Stimulated activated CD8-positive, alpha-beta memory T cell treated with anti-CD3 and anti-CD28 coated beads, Interleukin-15, amount 100 ng/mL, for 1 hour (primary cell): ENCODE data around the gene GALR1.

Source experiments
- DNase-seq: peaks from one replicate; pipeline ENCODE4 v3.0.0-alpha.2; 2020; ENCODE audit warnings: low read depth

GALR1 gene

DNA sequence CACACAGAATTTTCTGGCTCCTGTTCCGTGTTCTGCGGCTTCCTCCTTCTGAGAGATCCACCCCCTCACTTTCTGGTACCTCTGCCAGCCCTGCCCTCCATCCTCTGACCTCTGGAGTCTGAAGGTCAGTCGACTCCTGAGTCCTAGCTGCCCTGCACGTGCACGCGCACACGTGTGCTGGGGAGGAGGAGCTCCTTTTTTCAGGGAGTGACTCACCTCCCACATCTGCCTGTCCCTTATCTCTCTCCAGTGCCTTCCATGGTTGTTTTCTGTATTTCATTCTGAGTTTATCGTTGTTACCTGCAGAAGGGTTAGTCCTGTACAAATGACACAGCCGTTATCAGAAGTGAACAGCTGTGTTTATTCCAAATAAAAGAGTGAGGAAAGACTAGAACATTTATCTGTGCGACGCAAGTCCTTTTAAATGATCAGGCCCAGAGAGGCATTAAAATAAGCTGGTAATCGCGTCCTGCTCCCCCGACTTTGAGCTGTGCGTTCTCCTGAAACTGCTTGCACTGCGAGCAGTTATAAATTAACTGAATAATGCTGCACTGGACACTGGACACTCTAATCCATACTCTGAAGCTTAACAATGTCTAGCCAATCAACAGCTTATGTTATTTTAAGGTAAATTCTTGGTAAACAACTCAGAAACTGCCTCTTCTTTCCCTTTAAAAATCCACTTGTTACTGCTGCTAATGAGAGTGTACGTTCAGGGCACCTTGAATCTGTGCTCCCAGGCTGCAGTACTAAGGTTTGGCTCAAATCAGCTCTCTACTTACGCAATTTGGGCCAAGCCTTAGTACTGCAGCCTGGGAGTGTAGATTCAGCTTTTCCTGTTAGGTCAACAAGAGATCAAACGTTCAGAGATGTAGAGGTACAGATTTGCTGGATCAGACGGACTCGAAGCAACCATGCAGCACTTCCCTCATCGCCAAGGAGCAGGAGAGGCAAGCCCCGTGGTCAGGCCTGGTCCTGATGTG lies 72.5 kb downstream of the GALR1 start:
- DNase-seq, result no peak

DNA sequence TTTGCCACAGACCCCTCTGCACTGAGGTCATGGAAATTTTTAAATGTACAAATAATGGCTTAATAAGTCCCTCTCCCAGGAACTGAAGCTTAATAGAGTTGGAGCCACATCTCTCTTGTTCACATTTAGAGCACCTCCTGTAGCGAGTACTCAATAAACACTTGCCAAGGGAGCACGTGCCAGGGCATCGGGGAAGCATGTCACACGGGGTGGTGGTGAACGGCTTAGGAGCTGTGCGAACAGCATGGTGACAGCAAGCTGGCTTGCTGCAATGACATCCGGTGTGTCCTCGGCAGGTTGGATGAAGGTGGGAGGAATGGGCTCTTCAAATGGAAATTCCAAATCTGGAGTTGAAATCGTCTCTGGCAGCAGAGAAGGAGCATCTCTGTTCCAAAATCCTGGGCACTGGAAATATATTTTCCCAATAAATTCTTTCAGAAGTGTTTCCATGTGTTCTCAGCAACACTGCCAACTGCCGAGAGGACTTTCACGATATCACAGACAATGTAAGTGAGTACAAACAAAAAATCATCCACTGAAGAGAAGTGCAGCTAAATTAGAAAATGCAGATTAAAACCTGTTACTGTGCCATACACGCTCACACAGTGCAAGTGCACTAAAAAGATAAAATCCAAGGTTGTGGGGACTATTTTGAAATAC lies 74.1 kb downstream of the GALR1 start:
- DNase-seq, result no peak
